Spleen (tissue), 7 donors: Measurements from ENCODE around the gene KHDRBS2.

ENCODE experiments used
- CTCF ChIP-seq, 11 experiments: fragments of 200-600 bp in 7 of 11; fragments of 450-650 bp in 4 of 11; sonication (generic) in 4 of 11; IDR thresholded peaks in 8 of 11; conservative IDR thresholded peaks in 3 of 11; 1 replicate in 7 of 11; 2 replicates in 4 of 11; pipeline versions ENCODE4 v1.4.0 to v1.8.0; 2016 to 2021; ENCODE audit warnings: antibody characterized with exemption in 11 of 11, inconsistent platforms in 4 of 11, mild to moderate bottlenecking in 1 of 11
- POLR2A ChIP-seq, 3 donors: fragments of 450-650 bp; IDR thresholded peaks; one replicate each; pipeline ENCODE4 v1.5.1; 2017; ENCODE audit warnings: antibody characterized with exemption in 3 of 3, mild to moderate bottlenecking in 1 of 3
- POLR2AphosphoS5 ChIP-seq, 3 donors: sonication (generic); formaldehyde crosslinking; IDR thresholded peaks; one replicate each; pipeline ENCODE4 v1.5.1; 2017; ENCODE audit warnings: antibody characterized with exemption in 3 of 3
- donor health status: DM: no; HTN: no; CAD: no; lungs with moderate emphysema.
- donor health status: DM: no; HTN: no; CAD: no.
- donor health status: DM: no; HTN: no; CAD: no.

DNA sequence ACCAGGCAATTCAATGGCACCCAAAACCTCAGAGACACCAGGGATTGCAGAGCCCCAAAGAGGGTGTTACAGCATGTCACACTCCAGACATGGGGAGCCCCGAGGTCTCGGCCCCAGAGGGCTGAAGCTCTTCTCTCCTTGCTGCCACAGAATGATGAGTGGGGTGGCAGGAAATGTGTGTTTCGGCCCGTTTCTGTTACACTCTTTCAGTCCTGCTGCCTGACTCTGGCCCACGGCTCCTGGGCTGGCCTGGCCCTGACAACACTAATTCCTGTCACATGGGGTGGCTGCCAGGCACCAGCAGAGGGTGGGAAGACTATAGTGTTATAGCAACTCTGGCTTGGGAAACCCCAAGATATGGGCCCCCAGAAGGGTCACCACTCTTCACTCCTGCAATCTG is 183.6 kb downstream of the KHDRBS2 start:
- TF ChIP-seq POLR2AphosphoS5 (IDR thresholded peaks at IDR 0.05) (no peak), POLR2A (IDR thresholded peaks at IDR 0.05) (no peak), CTCF (IDR thresholded peaks at IDR 0.05 in 8 of 11, conservative IDR thresholded peaks at IDR 0.05 in 3 of 11) (no peak)
